ENCODE data around the gene ARFGEF2. TPM values are rescaled to one million over a fixed set of nuclear protein-coding genes. Genes with fewer than 3 reads are reported as not detected.

Gene ARFGEF2
- total and polyA plus RNA-seq, 2 of the 8 experiments (the other 6 are each of a cell fraction or from before 2014, with no cell fraction given): 8.1 to 21.8 TPM

GRCh38 chr20:48942730-48943129 is 21.2 kb downstream of the ARFGEF2 start:
- POLR2A ChIA-PET (ENCODE audit: partially characterized antibody): no interaction called here
- 94% methylated on average over 2 of the region's 2 CpGs; no CpG with 5 or more reads in 1 of the 2 experiments for WGBS, 2 experiments (ENCODE audit: extremely low coverage in 1 of 2, insufficient coverage in 1 of 2, insufficient read length in 1 of 2, insufficient replicate concordance in 2 of 2, low coverage in 1 of 2, low lambda C conversion rate in 2 of 2, missing lambda C conversion rate in 1 of 2)
- Histone ChIP-seq H3K36me3 (ENCODE audit: control insufficient read depth in 2 of 4, insufficient read depth in 4 of 4, low read length in 3 of 4) (peaks cover 0 to 17% (median 7%) of the 10 kb centered on the region in 4 experiments; a peak in 7 of 8 replicates), H3K4me3 (ENCODE audit: extremely low read depth in 1 of 4, insufficient read depth in 2 of 4, low read depth in 3 of 4, low read length in 4 of 4) (no peak overlapping the region), H3K79me2 (ENCODE audit: control insufficient read depth in 1 of 2, insufficient read depth in 2 of 2, low read length in 2 of 2) (peaks cover 0 to 24% of the 10 kb centered on the region in 2 experiments; a peak in 3 of 4 replicates), H3K9ac (replicated peaks in 1 of 4; ENCODE audit: extremely low read depth in 1 of 4, low read depth in 3 of 4, low read length in 3 of 4) (no peak overlapping the region), H3K23ac (ENCODE audit: insufficient read length) (no peak overlapping the region), H4K5ac (ENCODE audit: insufficient read length, low read depth, low read length) (no peak overlapping the region), H2BK12ac (ENCODE audit: low read depth, low read length) (no peak overlapping the region), H3K79me1 (ENCODE audit: low read depth, low read length) (no peaks in the 10 kb centered on the region; the same call in 1 of the 2 replicates), H4K8ac (ENCODE audit: extremely low read depth, insufficient read depth, low read length) (no peak overlapping the region), H3K4ac (replicated peaks; ENCODE audit: insufficient read length, low read depth, low read length) (no peak overlapping the region), H4K20me1 (replicated peaks in 1 of 2; ENCODE audit: control insufficient read depth in 1 of 2, insufficient read depth in 2 of 2, low read length in 2 of 2) (peaks cover 0 to 15% of the 10 kb centered on the region in 2 experiments), H3K4me2 (ENCODE audit: insufficient read depth in 1 of 2, low read depth in 2 of 2, low read length in 2 of 2) (no peak overlapping the region), H3K9me3 (ENCODE audit: insufficient read depth in 2 of 2, low read depth in 1 of 2, low read length in 1 of 2) (no peaks in the 10 kb centered on the region), H3K27me3 (replicated peaks in 1 of 4; ENCODE audit: control insufficient read depth in 3 of 4, extremely low read depth in 1 of 4, insufficient read depth in 3 of 4, low read length in 3 of 4) (no peaks in the 10 kb centered on the region; a peak in 1 of 7 replicates), H3K27ac (ENCODE audit: low read depth, low read length) (no peak overlapping the region), H3K18ac (ENCODE audit: extremely low read depth, low read length) (no peak overlapping the region), H3K4me1 (replicated peaks in 1 of 4; ENCODE audit: control insufficient read depth in 3 of 4, insufficient read depth in 4 of 4, low read length in 3 of 4) (no peaks in the 10 kb centered on the region), H2BK20ac (ENCODE audit: low read length) (no peak overlapping the region), H3K56ac (replicated peaks; ENCODE audit: insufficient read length, low read depth, low read length) (no peak overlapping the region), H3K14ac (ENCODE audit: insufficient read length) (no peak overlapping the region), H2AFZ (ENCODE audit: low read length) (no peak overlapping the region), H4K91ac (replicated peaks; ENCODE audit: insufficient read length, low read length) (no peak overlapping the region), H2BK15ac (ENCODE audit: low read length) (no peak overlapping the region), H2BK120ac (replicated peaks; ENCODE audit: low read depth, low read length) (no peak overlapping the region), H2BK5ac (ENCODE audit: low read depth, low read length) (no peak overlapping the region), H3K23me2 (ENCODE audit: low read depth, low read length) (no peaks in the 10 kb centered on the region), H2AK5ac (ENCODE audit: low read depth, low read length) (no peak overlapping the region)
- CTCF ChIA-PET (ENCODE audit: partially characterized antibody): interaction anchor here (0.6 to 1.2 kb wide), 2 partner anchors 54 to 307 kb away, joined by 3 read pairs; no protein-coding TSS in a partner anchor
- no peak for FAIRE-seq
- no peak for DNase-seq (ENCODE audit: low read depth in 1 of 2, low spot score in 2 of 2)
- TF ChIP-seq HDAC6 (IDR thresholded peaks at IDR 0.05; ENCODE audit: low read depth, low read length) (no peak), ASH2L (IDR thresholded peaks at IDR 0.05; ENCODE audit: low read length) (no peak), SIX5 (IDR thresholded peaks at IDR 0.05; ENCODE audit: low read depth, low read length) (no peak), RXRA (IDR thresholded peaks at IDR 0.05; ENCODE audit: insufficient read depth, low read depth, low read length) (no peak), BCL11A (IDR thresholded peaks at IDR 0.05; ENCODE audit: low read depth in 2 of 2, low read length in 2 of 2) (no peak), CREB1 (IDR thresholded peaks at IDR 0.05) (no peak), GTF2F1 (IDR thresholded peaks at IDR 0.05; ENCODE audit: borderline replicate concordance, low read depth, low read length) (no peak), PHF8 (conservative IDR thresholded peaks at IDR 0.05; ENCODE audit: low read depth, low read length) (no peak), TEAD4 (IDR thresholded peaks at IDR 0.05; ENCODE audit: low read depth, low read length) (no peak), JUN (IDR thresholded peaks at IDR 0.05; ENCODE audit: low read depth, low read length) (no peak), BRCA1 (IDR thresholded peaks at IDR 0.05; ENCODE audit: low read depth, low read length) (no peak), KDM5A (IDR thresholded peaks at IDR 0.05; ENCODE audit: low read length) (no peak), SIN3A (conservative IDR thresholded peaks at IDR 0.05 in 1 of 2, IDR thresholded peaks at IDR 0.05 in 1 of 2; ENCODE audit: low read depth in 1 of 2, low read length in 2 of 2) (no peak), SP4 (IDR thresholded peaks at IDR 0.05; ENCODE audit: low read length) (no peak), FOSL1 (IDR thresholded peaks at IDR 0.05; ENCODE audit: insufficient read depth, low read depth, low read length) (no peak), CHD2 (IDR thresholded peaks at IDR 0.05; ENCODE audit: low read length) (no peak)

Data from H1 (cell line).